ENCODE results near the gene CERT1.

Gene CERT1

DNA sequence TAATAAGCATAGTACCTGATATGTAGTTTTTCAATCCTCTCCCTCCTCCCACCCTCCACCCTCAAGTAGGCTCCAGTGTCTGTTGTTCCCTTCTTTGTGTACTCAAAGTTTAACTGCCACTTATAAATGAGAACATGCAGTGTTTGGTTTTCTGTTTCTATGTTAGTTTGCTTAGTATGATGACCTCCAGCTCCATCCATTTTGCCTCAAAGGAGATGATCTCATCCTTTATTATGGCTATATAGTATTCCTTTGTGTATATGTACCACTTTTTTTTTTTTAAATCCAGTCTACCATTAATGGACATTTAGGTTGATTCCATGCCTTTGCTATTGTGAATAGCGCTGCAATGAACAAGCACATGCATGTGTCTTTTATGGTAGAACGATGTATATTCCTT lies 20.8 kb upstream of the CERT1 start:
- no peak overlapping the region for H3K4me3 ChIP-seq
- peaks cover 13% of the 10 kb centered on the region for H3K36me3 ChIP-seq (ENCODE audit: insufficient read depth, low read length)
- no peak for DNase-seq (ENCODE audit: low read depth, low spot score)
- H3K9me3 ChIP-seq (ENCODE audit: low read depth, low read length): peaks cover 7% of the 10 kb centered on the region; the same call in 1 of the 2 replicates
- TF ChIP-seq EZH2 (IDR thresholded peaks at IDR 0.05) (no peak), FOXP2 (optimal IDR thresholded peaks at IDR 0.05; ENCODE audit: control extremely low read depth, extremely low read length, insufficient read depth) (no peak), POLR2AphosphoS5 (IDR thresholded peaks at IDR 0.05; ENCODE audit: borderline replicate concordance, low read depth, low read length) (no peak)
- no peak overlapping the region for H3K9ac ChIP-seq (ENCODE audit: insufficient read length)
- no peak overlapping the region for H3K27ac ChIP-seq

- no peak overlapping the region for H3K27ac ChIP-seq
- peaks cover 8% of the 10 kb centered on the region for H3K36me3 ChIP-seq (ENCODE audit: insufficient read depth, low read length)
- H3K4me3 ChIP-seq: no peak overlapping the region
- no peak for DNase-seq (ENCODE audit: low read depth, low spot score)
- peaks cover 7% of the 10 kb centered on the region; the same call in 1 of the 2 replicates for H3K9me3 ChIP-seq (ENCODE audit: low read depth, low read length)
- TF ChIP-seq EZH2 (IDR thresholded peaks at IDR 0.05) (no peak), POLR2AphosphoS5 (IDR thresholded peaks at IDR 0.05; ENCODE audit: borderline replicate concordance, low read depth, low read length) (no peak), FOXP2 (optimal IDR thresholded peaks at IDR 0.05; ENCODE audit: control extremely low read depth, extremely low read length, insufficient read depth) (no peak)
- H3K9ac ChIP-seq (ENCODE audit: insufficient read length): no peak overlapping the region
These were observed 17.8 kb upstream of the CERT1 start for GRCh38 chr5:75529185-75529584.

DNA sequence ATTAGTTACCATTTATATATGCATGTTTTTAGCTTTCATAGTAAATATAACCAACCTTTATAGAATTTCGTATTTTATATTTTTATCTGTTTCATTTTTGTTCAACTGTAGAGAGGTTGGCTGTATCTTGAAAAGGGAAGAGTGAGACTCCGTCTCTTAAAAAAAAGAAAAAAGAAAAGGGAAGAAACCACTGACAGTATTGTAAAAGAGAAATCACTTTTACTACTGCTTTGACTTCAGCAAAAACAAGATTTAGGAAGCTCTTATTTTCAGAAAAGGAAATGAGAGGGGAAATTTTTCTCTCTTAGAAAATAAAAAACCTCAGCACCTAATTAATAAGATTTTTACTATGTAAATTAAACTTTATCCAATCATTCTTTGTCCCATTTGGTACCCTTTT lies 14.6 kb upstream of the CERT1 start:
- Histone ChIP-seq H3K9me3 (ENCODE audit: low read depth, low read length) (peaks cover 6% of the 10 kb centered on the region; the same call in 1 of the 2 replicates), H3K27ac (0 out of 2 replicates have a peak overlapping the region, but pooled peaks have one; percentile 17), H3K9ac (ENCODE audit: insufficient read length) (no peak overlapping the region), H3K36me3 (ENCODE audit: insufficient read depth, low read length) (peaks cover 7% of the 10 kb centered on the region), H3K4me3 (no peak overlapping the region)
- TF ChIP-seq FOXP2 (optimal IDR thresholded peaks at IDR 0.05; ENCODE audit: control extremely low read depth, extremely low read length, insufficient read depth): no peak
- no peak for TF ChIP-seq POLR2AphosphoS5 (IDR thresholded peaks at IDR 0.05; ENCODE audit: borderline replicate concordance, low read depth, low read length)
- TF ChIP-seq EZH2 (IDR thresholded peaks at IDR 0.05): no peak
- DNase-seq (ENCODE audit: low read depth, low spot score): no peak

GRCh38 chr5:75525344-75525743 lies 13.9 kb upstream of the CERT1 start:
- no peak overlapping the region for H3K4me3 ChIP-seq
- TF ChIP-seq POLR2AphosphoS5 (IDR thresholded peaks at IDR 0.05; ENCODE audit: borderline replicate concordance, low read depth, low read length) (no peak), EZH2 (IDR thresholded peaks at IDR 0.05) (no peak), FOXP2 (optimal IDR thresholded peaks at IDR 0.05; ENCODE audit: control extremely low read depth, extremely low read length, insufficient read depth) (no peak)
- no peak for DNase-seq (ENCODE audit: low read depth, low spot score)

GRCh38 chr5:75524591-75524990 lies 13.2 kb upstream of the CERT1 start:
- peaks cover 13% of the 10 kb centered on the region for H3K9me3 ChIP-seq (ENCODE audit: low read depth, low read length)
- no peak overlapping the region for H3K9ac ChIP-seq (ENCODE audit: insufficient read length)
- TF ChIP-seq FOXP2 (optimal IDR thresholded peaks at IDR 0.05; ENCODE audit: control extremely low read depth, extremely low read length, insufficient read depth) (no peak), POLR2AphosphoS5 (IDR thresholded peaks at IDR 0.05; ENCODE audit: borderline replicate concordance, low read depth, low read length) (no peak)
- H3K36me3 ChIP-seq (ENCODE audit: insufficient read depth, low read length): peaks cover 22% of the 10 kb centered on the region
- no peak overlapping the region for H3K27ac ChIP-seq
- H3K4me3 ChIP-seq: no peak overlapping the region
- no peak for DNase-seq (ENCODE audit: low read depth, low spot score)

More at GRCh38 chr5:75525344-75525743, 13.9 kb upstream of the CERT1 start:
- H3K27ac ChIP-seq: no peak overlapping the region
- H3K36me3 ChIP-seq (ENCODE audit: insufficient read depth, low read length): peaks cover 14% of the 10 kb centered on the region
- H3K9ac ChIP-seq (ENCODE audit: insufficient read length): no peak overlapping the region
- H3K9me3 ChIP-seq (ENCODE audit: low read depth, low read length): peaks cover 13% of the 10 kb centered on the region

DNA sequence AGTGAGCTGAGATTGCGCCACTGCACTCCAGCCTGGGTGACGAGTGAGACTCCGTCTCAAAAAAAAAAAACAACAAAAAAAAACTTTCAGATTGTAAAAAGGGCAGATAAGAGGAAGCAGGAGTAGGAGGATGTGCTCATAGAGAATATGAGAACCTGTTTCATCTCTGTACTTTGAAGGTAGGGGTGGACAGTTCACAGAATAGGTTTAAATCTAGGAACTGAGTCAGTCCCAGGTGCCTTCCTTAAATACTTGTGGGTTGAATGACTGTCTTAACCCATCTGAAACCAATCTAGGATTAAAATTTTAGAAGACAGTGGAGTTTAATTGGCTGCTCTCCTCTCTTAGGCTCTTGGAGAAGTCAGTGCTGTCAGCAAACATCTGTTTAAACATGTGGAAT lies 12.6 kb upstream of the CERT1 start:
- no peak overlapping the region for H3K4me3 ChIP-seq
- peaks cover 13% of the 10 kb centered on the region for H3K9me3 ChIP-seq (ENCODE audit: low read depth, low read length)
- H3K9ac ChIP-seq (ENCODE audit: insufficient read length): no peak overlapping the region
- H3K36me3 ChIP-seq (ENCODE audit: insufficient read depth, low read length): peaks cover 26% of the 10 kb centered on the region
- TF ChIP-seq EZH2 (IDR thresholded peaks at IDR 0.05) (no peak), POLR2AphosphoS5 (IDR thresholded peaks at IDR 0.05; ENCODE audit: borderline replicate concordance, low read depth, low read length) (no peak), FOXP2 (optimal IDR thresholded peaks at IDR 0.05; ENCODE audit: control extremely low read depth, extremely low read length, insufficient read depth) (no peak)
- no peak for DNase-seq (ENCODE audit: low read depth, low spot score)
- H3K27ac ChIP-seq: no peak overlapping the region

GRCh38 chr5:75523275-75523674 lies 11.8 kb upstream of the CERT1 start:
- TF ChIP-seq FOXP2 (optimal IDR thresholded peaks at IDR 0.05; ENCODE audit: control extremely low read depth, extremely low read length, insufficient read depth) (no peak), EZH2 (IDR thresholded peaks at IDR 0.05) (no peak), POLR2AphosphoS5 (IDR thresholded peaks at IDR 0.05; ENCODE audit: borderline replicate concordance, low read depth, low read length) (no peak)
- H3K4me3 ChIP-seq: no peak overlapping the region
- no peak overlapping the region for H3K9ac ChIP-seq (ENCODE audit: insufficient read length)
- H3K27ac ChIP-seq: no peak overlapping the region
- no peak for DNase-seq (ENCODE audit: low read depth, low spot score)
- H3K9me3 ChIP-seq (ENCODE audit: low read depth, low read length): peaks cover 13% of the 10 kb centered on the region
- peaks cover 28% of the 10 kb centered on the region for H3K36me3 ChIP-seq (ENCODE audit: insufficient read depth, low read length)

DNA sequence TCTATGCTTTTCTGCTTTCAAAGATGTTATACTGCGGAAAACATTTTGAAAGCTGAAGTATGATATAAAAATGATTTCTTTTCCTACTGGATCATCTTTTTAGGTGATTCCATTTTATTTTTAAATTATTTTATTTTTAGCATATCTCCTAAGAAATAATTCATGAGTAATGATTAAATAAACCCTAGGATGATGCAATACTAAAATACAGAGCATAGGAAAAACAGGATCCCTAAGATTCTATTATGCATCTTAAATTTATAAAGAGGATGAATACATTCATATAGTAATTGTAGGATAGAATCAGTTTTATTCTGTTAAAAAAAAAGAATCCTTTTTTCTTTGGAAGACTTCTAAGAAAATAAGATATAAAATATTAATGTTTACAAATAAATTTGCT lies 11.1 kb upstream of the CERT1 start:
- Histone ChIP-seq H3K27ac (peak overlapping the region; percentile 49), H3K9ac (ENCODE audit: insufficient read length) (no peak overlapping the region)
- TF ChIP-seq FOXP2 (optimal IDR thresholded peaks at IDR 0.05; ENCODE audit: control extremely low read depth, extremely low read length, insufficient read depth) (no peak), EZH2 (IDR thresholded peaks at IDR 0.05) (no peak)

GRCh38 chr5:75522025-75522424 lies 10.6 kb upstream of the CERT1 start:
- TF ChIP-seq EZH2 (IDR thresholded peaks at IDR 0.05) (no peak), POLR2AphosphoS5 (IDR thresholded peaks at IDR 0.05; ENCODE audit: borderline replicate concordance, low read depth, low read length) (no peak), FOXP2 (optimal IDR thresholded peaks at IDR 0.05; ENCODE audit: control extremely low read depth, extremely low read length, insufficient read depth) (no peak)
- Histone ChIP-seq H3K36me3 (ENCODE audit: insufficient read depth, low read length) (peaks cover 28% of the 10 kb centered on the region), H3K9me3 (ENCODE audit: low read depth, low read length) (peaks cover 13% of the 10 kb centered on the region), H3K27ac (peak overlapping the region; percentile 27; the same call in 1 of the 2 replicates), H3K4me3 (no peak overlapping the region), H3K9ac (ENCODE audit: insufficient read length) (no peak overlapping the region)
- no peak for DNase-seq (ENCODE audit: low read depth, low spot score)

More for the DNA sequence above, 11.1 kb upstream of the CERT1 start:
- H3K4me3 ChIP-seq: no peak overlapping the region
- DNase-seq (ENCODE audit: low read depth, low spot score): no peak
- peaks cover 28% of the 10 kb centered on the region for H3K36me3 ChIP-seq (ENCODE audit: insufficient read depth, low read length)
- H3K9me3 ChIP-seq (ENCODE audit: low read depth, low read length): peaks cover 13% of the 10 kb centered on the region
